SK-N-SH (cell line): Measurements from ENCODE around the gene COL24A1. TPM values are rescaled to one million over a fixed set of nuclear protein-coding genes. Genes with fewer than 3 reads are reported as not detected.

Experiments
- CTCF ChIA-PET: fragments of 300-600, 350-600 bp; formaldehyde crosslinking; extraction: SDS; loops from one replicate; lab custom pipeline; 2021; lab: Yijun Ruan, JAX
- POLR2A ChIA-PET: fragments of 350-600 bp; sonication (Branson Sonifier 250); formaldehyde crosslinking; extraction: SDS; loops from one replicate; lab custom pipeline; 2020; ENCODE audit warnings: antibody characterized with exemption, inconsistent platforms; lab: Yijun Ruan, JAX
- DNase-seq: peaks from one replicate; pipeline ENCODE4 v3.0.0; 2012
- H2AFZ ChIP-seq: fragments of 200-600 bp; sonication (generic); 2 replicates; pipeline ENCODE4 v1.8.1; 2016; ENCODE audit warnings: antibody characterized with exemption, mild to moderate bottlenecking, low read depth
- H3F3A ChIP-seq: fragments of 200-600 bp; sonication (generic); replicated peaks from 2 replicates; pipeline ENCODE3; 2016; ENCODE audit warnings: antibody characterized with exemption, mild to moderate bottlenecking; ENCODE audit not compliant: insufficient read depth
- H3K27ac ChIP-seq, 2 experiments: fragments of 200-500 bp in 1 of 2; fragments of 200-600 bp in 1 of 2; sonication (Bioruptor generic) in 1 of 2; sonication (generic), shearing (Covaris generic) in 1 of 2; 2 replicates each; pipeline versions ENCODE4 v1.5.1 to v1.6.1; 2014 to 2016; ENCODE audit warnings: low read depth in 2 of 2, inconsistent platforms in 1 of 2, low read length in 1 of 2, mild to moderate bottlenecking in 1 of 2, mixed read lengths in 1 of 2
- H3K27me3 ChIP-seq: fragments of 200-600 bp; sonication (generic), shearing (Covaris generic); 2 replicates; pipeline ENCODE4 v1.6.1; 2016; ENCODE audit warnings: mixed run types; ENCODE audit not compliant: insufficient read depth
- H3K36me3 ChIP-seq, 2 experiments: fragments of 200-500 bp in 1 of 2; fragments of 200-600 bp in 1 of 2; sonication (Bioruptor generic) in 1 of 2; sonication (generic) in 1 of 2; replicated peaks in 1 of 2; 2 replicates each; pipeline versions ENCODE3 to v1.5.1; 2014 to 2016; ENCODE audit warnings: low read length in 1 of 2, mild to moderate bottlenecking in 1 of 2; ENCODE audit not compliant: insufficient read depth in 2 of 2, control insufficient read depth in 1 of 2
- H3K4me1 ChIP-seq, 2 experiments: fragments of 200-500 bp in 1 of 2; fragments of 200-600 bp in 1 of 2; sonication (Bioruptor generic) in 1 of 2; sonication (generic), shearing (Covaris generic) in 1 of 2; 2 replicates each; pipeline versions ENCODE4 v1.5.1 to v1.6.1; 2014 to 2016; ENCODE audit warnings: low read depth in 1 of 2, low read length in 1 of 2, mixed run types in 1 of 2; ENCODE audit not compliant: insufficient read depth in 2 of 2, control insufficient read depth in 1 of 2
- H3K4me2 ChIP-seq: fragments of 200-600 bp; sonication (generic), shearing (Covaris generic); 2 replicates; pipeline ENCODE4 v1.6.1; 2017; ENCODE audit warnings: mixed run types
- H3K4me3 ChIP-seq, 2 experiments: fragments of 200-500 bp in 1 of 2; fragments of 200-600 bp in 1 of 2; sonication (Bioruptor generic) in 1 of 2; sonication (generic), shearing (Covaris generic) in 1 of 2; 2 replicates each; pipeline versions ENCODE4 v1.5.1 to v1.8.1; 2014 to 2016; ENCODE audit warnings: low read depth in 2 of 2, inconsistent platforms in 1 of 2, low read length in 1 of 2, mild to moderate bottlenecking in 1 of 2, mixed read lengths in 1 of 2, moderate library complexity in 1 of 2
- H3K79me2 ChIP-seq: fragments of 200-600 bp; sonication (generic); 2 replicates; pipeline ENCODE4 v1.8.1; 2017; ENCODE audit warnings: mild to moderate bottlenecking; ENCODE audit not compliant: insufficient read depth
- H3K9ac ChIP-seq: fragments of 200-600 bp; sonication (generic); 2 replicates; pipeline ENCODE4 v1.6.1; 2017; ENCODE audit warnings: mixed run types
- H3K9me2 ChIP-seq: fragments of 200-600 bp; sonication (generic); 2 replicates; pipeline ENCODE4 v1.6.1; 2017; ENCODE audit warnings: mixed run types
- H3K9me3 ChIP-seq: fragments of 200-600 bp; sonication (generic); 2 replicates; pipeline ENCODE4 v1.6.1; 2017; ENCODE audit warnings: mixed run types, mild to moderate bottlenecking, moderate library complexity
- H4K20me1 ChIP-seq: fragments of 200-600 bp; sonication (generic); 2 replicates; pipeline ENCODE4 v1.6.1; 2017; ENCODE audit warnings: mild to moderate bottlenecking, mixed run types; ENCODE audit not compliant: insufficient read depth
- CTCF ChIP-seq: fragments of 200-600 bp; sonication (generic); IDR thresholded peaks from 2 replicates; pipeline ENCODE4 v1.6.1; 2017; ENCODE audit warnings: antibody characterized with exemption, mild to moderate bottlenecking, moderate library complexity
- MAX ChIP-seq: IDR thresholded peaks from 2 replicates; pipeline ENCODE4 v1.4.0; 2012; ENCODE audit warnings: low read depth
- MEF2A ChIP-seq: IDR thresholded peaks from 2 replicates; pipeline ENCODE4 v1.4.0; 2012; ENCODE audit warnings: low read depth, borderline replicate concordance
- POLR2AphosphoS5 ChIP-seq: IDR thresholded peaks from 2 replicates; pipeline ENCODE4 v1.6.1; 2012; ENCODE audit warnings: low read depth, low read length
- RAD21 ChIP-seq: IDR thresholded peaks from 2 replicates; pipeline ENCODE4 v1.6.1; 2012; ENCODE audit warnings: mild to moderate bottlenecking, low read length
- RCOR1 ChIP-seq: fragments of 150-350 bp; IDR thresholded peaks from 2 replicates; pipeline ENCODE4 v1.6.1; 2017; ENCODE audit warnings: antibody characterized with exemption, low read length
- REST ChIP-seq: IDR thresholded peaks from 2 replicates; pipeline ENCODE4 v1.6.1; 2012; ENCODE audit warnings: mild to moderate bottlenecking, low read depth, low read length, moderate library complexity
- SMC3 ChIP-seq: IDR thresholded peaks from 2 replicates; pipeline ENCODE4 v1.6.1; 2012; ENCODE audit warnings: low read depth, low read length, improper control_type of control experiment
- USF1 ChIP-seq: IDR thresholded peaks from 2 replicates; pipeline ENCODE4 v1.4.0; 2012; ENCODE audit warnings: low read depth, borderline replicate concordance
- USF2 ChIP-seq: fragments of 150-350 bp; IDR thresholded peaks from 2 replicates; pipeline ENCODE4 v1.6.1; 2017; ENCODE audit warnings: antibody characterized with exemption, low read length, low read depth, borderline replicate concordance
- YY1 ChIP-seq: IDR thresholded peaks from 2 replicates; pipeline ENCODE4 v1.4.0; 2012; ENCODE audit warnings: low read depth, mild to moderate bottlenecking
- WGBS: methylation state at CpG from one replicate; pipeline ENCODE4 v1.1.6; 2017; ENCODE audit warnings: low lambda C conversion rate; 5-methylcytosine and 5-hydroxymethylcytosine counted together
- polyA plus RNA-seq, 3 experiments: library from polyadenylated mRNA; depleted of rRNA; stranded (reverse); fragments of >200 nt; gene quantifications; 2 replicates each; pipeline ENCODE4 v1.2.3, GENCODE V29; 2012
- TF ChIP-seq, protein P1 (sequence below): IDR thresholded peaks from 2 replicates; pipeline ENCODE4 v1.4.0; 2012; ENCODE audit warnings: low read depth, borderline replicate concordance

The COL24A1 gene
- polyA plus RNA-seq, 1 of the 3 experiments (the other 2 are of a cell fraction): not detected

DNA sequence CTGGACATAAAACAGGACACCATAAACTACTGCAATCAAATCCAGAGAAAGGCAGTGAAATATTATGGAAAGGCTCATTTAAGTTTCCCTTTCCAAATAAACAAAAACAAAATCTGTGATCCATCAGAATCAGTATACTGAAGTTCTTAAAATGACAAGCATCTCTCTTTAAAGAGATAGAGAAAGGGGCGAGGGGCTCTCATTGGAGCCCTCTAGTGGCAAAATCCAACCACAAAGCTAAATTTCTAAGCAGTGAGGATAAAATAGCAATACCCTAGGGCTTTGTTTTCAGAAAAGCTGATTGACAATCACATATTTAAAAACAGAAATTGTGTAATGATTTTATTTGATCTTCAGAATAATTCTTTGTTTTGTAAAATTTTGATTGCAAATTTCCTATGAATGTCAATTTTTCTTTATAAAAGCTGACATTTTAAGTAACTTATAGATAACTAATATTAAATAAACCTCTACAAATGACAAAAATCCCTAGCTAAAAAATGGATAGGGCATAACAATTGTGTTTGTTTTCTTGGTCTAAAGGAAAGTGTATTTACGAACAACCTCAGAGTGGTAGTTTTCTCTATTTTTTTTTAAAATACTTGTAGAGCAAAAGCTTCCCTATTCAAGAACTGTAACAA, 138.2 kb downstream of the COL24A1 start:
- Histone ChIP-seq H3K27ac (no peak overlapping the region), H3K79me2 (no peaks in the 10 kb centered on the region), H3K36me3 (no peaks in the 10 kb centered on the region), H3K9me3 (no peaks in the 10 kb centered on the region), H3K4me2 (no peak overlapping the region), H3F3A (peaks cover 4% of the 10 kb centered on the region), H3K4me1 (no peaks in the 10 kb centered on the region)
- ChIA-PET POLR2A (no interaction called here), CTCF (interaction anchor here (0.6 to 7.6 kb wide), 45 partner anchors 11 to 713 kb away, joined by 3 to 68 read pairs (median 4); no protein-coding TSS in a partner anchor)
- TF ChIP-seq YY1 (no peak), RAD21 (peak; percentile 76), USF2 (no peak), SMC3 (peak; percentile 55; the same call in 1 of the 2 replicates), CTCF (peak; percentile 92), USF1 (no peak), MEF2A (no peak), MAX (no peak), POLR2AphosphoS5 (no peak), REST (no peak), RCOR1 (no peak)
- TF ChIP-seq, protein P1, sequence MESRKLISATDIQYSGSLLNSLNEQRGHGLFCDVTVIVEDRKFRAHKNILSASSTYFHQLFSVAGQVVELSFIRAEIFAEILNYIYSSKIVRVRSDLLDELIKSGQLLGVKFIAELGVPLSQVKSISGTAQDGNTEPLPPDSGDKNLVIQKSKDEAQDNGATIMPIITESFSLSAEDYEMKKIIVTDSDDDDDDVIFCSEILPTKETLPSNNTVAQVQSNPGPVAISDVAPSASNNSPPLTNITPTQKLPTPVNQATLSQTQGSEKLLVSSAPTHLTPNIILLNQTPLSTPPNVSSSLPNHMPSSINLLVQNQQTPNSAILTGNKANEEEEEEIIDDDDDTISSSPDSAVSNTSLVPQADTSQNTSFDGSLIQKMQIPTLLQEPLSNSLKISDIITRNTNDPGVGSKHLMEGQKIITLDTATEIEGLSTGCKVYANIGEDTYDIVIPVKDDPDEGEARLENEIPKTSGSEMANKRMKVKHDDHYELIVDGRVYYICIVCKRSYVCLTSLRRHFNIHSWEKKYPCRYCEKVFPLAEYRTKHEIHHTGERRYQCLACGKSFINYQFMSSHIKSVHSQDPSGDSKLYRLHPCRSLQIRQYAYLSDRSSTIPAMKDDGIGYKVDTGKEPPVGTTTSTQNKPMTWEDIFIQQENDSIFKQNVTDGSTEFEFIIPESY: no peak
- TF ChIP-seq, all 33 proteins: peak for 3
- Histone ChIP-seq H3K9me2 (no peaks in the 10 kb centered on the region), H3K4me3 (no peak overlapping the region), H3K9ac (no peak overlapping the region), H2AFZ (no peak overlapping the region), H3K27me3 (no peaks in the 10 kb centered on the region), H4K20me1 (no peaks in the 10 kb centered on the region)
- 4% methylated on average over 2 of the region's 2 CpGs for WGBS
- DNase-seq: peak; percentile 31
